Uterus (tissue), 4 donors: ENCODE results near the gene SYNGR1. TPM values are rescaled to one million over a fixed set of nuclear protein-coding genes. Genes with fewer than 3 reads are reported as not detected.
A peak's percentile ranks its signal among the peaks of the same experiment; 100 is the strongest.

Experiments
- DNase-seq, 2 donors: peaks; one replicate each; pipeline ENCODE4 v3.0.0-alpha.2; 2019 to 2020
- H3K27ac ChIP-seq, 2 donors: fragments of 200-600 bp; sonication (generic); 1 replicate in 1 of 2; 2 replicates in 1 of 2; pipeline ENCODE4 v1.5.1; 2016 to 2018
- H3K27me3 ChIP-seq, 2 donors: fragments of 200-600 bp; sonication (generic); one replicate each; pipeline ENCODE4 v1.5.1; 2018 to 2019; ENCODE audit warnings: control low read depth in 1 of 2
- H3K36me3 ChIP-seq, 2 donors: fragments of 200-600 bp; sonication (generic); one replicate each; pipeline ENCODE4 v1.5.1; 2019; ENCODE audit warnings: control low read depth in 1 of 2
- H3K4me1 ChIP-seq, 2 donors: fragments of 200-600 bp; sonication (generic); one replicate each; pipeline ENCODE4 v1.5.1; 2018 to 2019; ENCODE audit warnings: control low read depth in 1 of 2
- H3K4me3 ChIP-seq, 2 donors: fragments of 200-600 bp; sonication (generic); 1 replicate in 1 of 2; 2 replicates in 1 of 2; pipeline ENCODE4 v1.5.1; 2018 to 2019; ENCODE audit warnings: mild to moderate bottlenecking in 1 of 2
- H3K9me3 ChIP-seq, 2 donors: fragments of 200-600 bp; sonication (generic); one replicate each; pipeline ENCODE4 v1.5.1; 2019; ENCODE audit warnings: control low read depth in 1 of 2
- POLR2A ChIP-seq, 2 donors: fragments of 450-650 bp; IDR thresholded peaks; one replicate each; pipeline ENCODE4 v1.6.1; 2016; ENCODE audit warnings: antibody characterized with exemption in 2 of 2, mild to moderate bottlenecking in 1 of 2, moderate library complexity in 1 of 2
- intact Hi-C: fragments of 100-400 bp; cut with DNase I; formaldehyde crosslinking; loops from one replicate; pipeline ENCODE4 v1.15.1; 2023; ENCODE audit warnings: low total_unique reads
- total RNA-seq, 4 donors: library from RNA; depleted of rRNA in 3 of 4; stranded (reverse); fragments of >200 nt in 3 of 4; gene quantifications; one replicate each; pipeline versions ENCODE4 v1.1.0 to v1.2.4, GENCODE V29; 2014 to 2023
- TF ChIP-seq, protein P1 (sequence below), 4 experiments: fragments of 200-600 bp in 2 of 4; fragments of 450-650 bp in 2 of 4; sonication (generic) in 2 of 4; IDR thresholded peaks; one replicate each; pipeline ENCODE4 v1.5.1; 2016 to 2019; ENCODE audit warnings: antibody characterized with exemption in 4 of 4, mild to moderate bottlenecking in 2 of 4, moderate library complexity in 1 of 4
- donor health status: DM: yes; HTN: yes; CAD: no.

The SYNGR1 gene
- total RNA-seq, 4 donors from 2014 or later: 12.9 to 57.9 (median 35.4) TPM

DNA sequence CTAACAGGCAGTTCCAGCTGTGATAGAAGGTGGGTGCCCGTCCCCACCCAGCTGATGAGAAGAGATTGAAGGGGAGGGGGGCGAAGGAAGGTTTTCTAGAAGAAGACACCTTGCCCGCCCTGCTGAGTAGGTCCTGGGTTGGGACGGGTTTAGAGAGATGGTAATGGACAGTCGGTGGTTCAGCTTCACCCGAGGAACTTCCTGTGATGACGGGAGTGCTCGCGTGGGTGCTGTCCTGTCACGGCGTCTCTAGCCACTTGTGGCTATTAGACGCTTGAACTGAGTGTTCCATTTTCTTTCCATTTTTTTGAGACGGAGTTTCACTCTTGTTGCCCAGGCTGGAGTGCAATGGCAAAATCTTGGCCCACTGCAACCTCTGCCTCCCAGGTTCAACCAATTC is 79.4 kb downstream of the SYNGR1 start:
- intact Hi-C loops: no loop called here
- H3K36me3 ChIP-seq: no peaks in the 10 kb centered on the region
- no peak overlapping the region for H3K27ac ChIP-seq
- no peaks in the 10 kb centered on the region for H3K27me3 ChIP-seq
- H3K4me1 ChIP-seq: peaks cover 0 to 15% of the 10 kb centered on the region in 2 donors
- TF ChIP-seq, protein P1, sequence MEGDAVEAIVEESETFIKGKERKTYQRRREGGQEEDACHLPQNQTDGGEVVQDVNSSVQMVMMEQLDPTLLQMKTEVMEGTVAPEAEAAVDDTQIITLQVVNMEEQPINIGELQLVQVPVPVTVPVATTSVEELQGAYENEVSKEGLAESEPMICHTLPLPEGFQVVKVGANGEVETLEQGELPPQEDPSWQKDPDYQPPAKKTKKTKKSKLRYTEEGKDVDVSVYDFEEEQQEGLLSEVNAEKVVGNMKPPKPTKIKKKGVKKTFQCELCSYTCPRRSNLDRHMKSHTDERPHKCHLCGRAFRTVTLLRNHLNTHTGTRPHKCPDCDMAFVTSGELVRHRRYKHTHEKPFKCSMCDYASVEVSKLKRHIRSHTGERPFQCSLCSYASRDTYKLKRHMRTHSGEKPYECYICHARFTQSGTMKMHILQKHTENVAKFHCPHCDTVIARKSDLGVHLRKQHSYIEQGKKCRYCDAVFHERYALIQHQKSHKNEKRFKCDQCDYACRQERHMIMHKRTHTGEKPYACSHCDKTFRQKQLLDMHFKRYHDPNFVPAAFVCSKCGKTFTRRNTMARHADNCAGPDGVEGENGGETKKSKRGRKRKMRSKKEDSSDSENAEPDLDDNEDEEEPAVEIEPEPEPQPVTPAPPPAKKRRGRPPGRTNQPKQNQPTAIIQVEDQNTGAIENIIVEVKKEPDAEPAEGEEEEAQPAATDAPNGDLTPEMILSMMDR (IDR thresholded peaks at IDR 0.05): no peak
- TF ChIP-seq POLR2A (IDR thresholded peaks at IDR 0.05): no peak
- no peak overlapping the region for H3K4me3 ChIP-seq
- DNase-seq: no peak
- H3K9me3 ChIP-seq: no peaks in the 10 kb centered on the region

GRCh38 chr22:39429916-39430575 is 80.3 kb downstream of the SYNGR1 start:
- Histone ChIP-seq H3K4me1 (peaks cover 0 to 15% of the 10 kb centered on the region in 2 donors), H3K27ac (peak overlapping the region; percentile 73 to 80), H3K27me3 (no peaks in the 10 kb centered on the region), H3K36me3 (no peaks in the 10 kb centered on the region), H3K4me3 (no peak overlapping the region), H3K9me3 (no peaks in the 10 kb centered on the region)
- no peak for TF ChIP-seq POLR2A (IDR thresholded peaks at IDR 0.05)
- TF ChIP-seq, protein P1 (IDR thresholded peaks at IDR 0.05): no peak
- DNase-seq: no peak
- intact Hi-C loops: no loop called here

DNA sequence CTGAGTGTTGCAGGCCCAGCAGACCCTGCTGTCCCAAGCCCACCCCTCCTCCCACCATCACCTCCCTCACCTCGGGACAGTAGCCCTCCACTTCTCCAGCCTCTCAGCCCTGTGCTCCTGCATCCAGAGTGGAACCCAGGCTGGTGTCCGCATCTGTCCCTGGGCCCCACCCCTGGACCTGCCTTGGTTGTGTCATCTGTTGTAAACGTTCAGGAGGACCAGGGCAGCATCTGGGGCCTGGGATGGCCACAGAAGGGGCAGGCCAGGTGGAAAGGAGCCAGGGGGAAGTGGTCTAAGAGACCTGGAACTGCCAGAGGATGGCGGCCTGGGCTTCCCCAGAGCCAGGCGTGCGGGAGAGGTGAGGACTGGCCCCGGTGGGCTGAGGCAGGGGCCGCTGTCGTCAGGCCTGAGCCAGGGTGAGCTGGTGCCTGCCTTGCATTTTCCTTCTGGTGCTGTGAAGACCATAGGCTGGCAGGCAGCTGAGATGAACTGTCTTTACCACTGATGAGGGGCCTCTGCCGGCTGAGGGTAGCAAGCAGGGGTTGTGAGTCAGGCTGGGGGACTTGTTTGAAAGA is 80.9 kb downstream of the SYNGR1 start:
- Histone ChIP-seq H3K9me3 (no peaks in the 10 kb centered on the region), H3K4me3 (no peak overlapping the region), H3K27ac (peak overlapping the region; percentile 73 to 80), H3K36me3 (no peaks in the 10 kb centered on the region), H3K27me3 (no peaks in the 10 kb centered on the region), H3K4me1 (peaks cover 0 to 15% of the 10 kb centered on the region in 2 donors)
- intact Hi-C loops: no loop called here
- DNase-seq: no peak
- TF ChIP-seq, protein P1 (IDR thresholded peaks at IDR 0.05): no peak
- TF ChIP-seq POLR2A (IDR thresholded peaks at IDR 0.05): no peak

DNA sequence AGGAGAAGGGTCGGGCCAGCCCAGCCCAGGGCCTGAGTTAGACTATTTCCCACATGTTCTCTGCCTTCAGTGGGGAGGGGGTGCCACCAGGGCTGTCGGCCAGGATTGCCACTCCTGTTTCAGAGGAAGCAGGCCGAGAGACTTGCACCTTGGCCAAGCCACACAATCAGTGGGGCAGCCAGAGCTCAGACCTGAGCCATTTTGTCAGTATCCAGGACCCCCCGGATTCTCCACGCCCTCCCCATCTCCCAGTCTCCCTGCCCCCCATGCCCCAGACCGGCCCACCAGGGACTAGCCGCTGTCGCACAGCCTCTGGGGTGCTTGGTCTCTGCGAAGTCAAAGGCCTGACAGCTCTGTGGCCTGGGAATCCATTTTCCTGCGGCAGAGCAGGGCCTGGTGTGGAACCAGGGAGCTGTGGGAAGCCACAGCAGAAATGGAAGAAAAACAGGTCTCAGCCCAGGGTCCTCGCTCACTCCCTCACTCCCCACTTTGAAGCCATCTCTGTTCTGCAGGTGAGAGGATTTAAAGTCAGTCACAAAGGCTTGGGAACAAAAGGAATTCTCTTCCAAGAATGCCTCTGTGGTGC is 81.5 kb downstream of the SYNGR1 start:
- Histone ChIP-seq H3K27me3 (no peaks in the 10 kb centered on the region), H3K27ac (peak overlapping the region; percentile 73 to 80), H3K4me1 (peaks cover 0 to 15% of the 10 kb centered on the region in 2 donors), H3K9me3 (no peaks in the 10 kb centered on the region), H3K4me3 (no peak overlapping the region), H3K36me3 (no peaks in the 10 kb centered on the region)
- no peak for TF ChIP-seq POLR2A (IDR thresholded peaks at IDR 0.05)
- TF ChIP-seq, protein P1 (IDR thresholded peaks at IDR 0.05): no peak
- intact Hi-C loops: no loop called here
- DNase-seq: no peak

GRCh38 chr22:39431821-39432251 is 82.0 kb downstream of the SYNGR1 start:
- no peak overlapping the region for H3K4me3 ChIP-seq
- peak overlapping the region; percentile 73 to 80 for H3K27ac ChIP-seq
- intact Hi-C loops: no loop called here
- H3K36me3 ChIP-seq: no peaks in the 10 kb centered on the region
- TF ChIP-seq POLR2A (IDR thresholded peaks at IDR 0.05): no peak
- TF ChIP-seq, protein P1 (IDR thresholded peaks at IDR 0.05): no peak
- H3K9me3 ChIP-seq: no peaks in the 10 kb centered on the region
- H3K4me1 ChIP-seq: peaks cover 0 to 15% of the 10 kb centered on the region in 2 donors
- DNase-seq: peak in 1 of 2 donors; percentile 56
- no peaks in the 10 kb centered on the region for H3K27me3 ChIP-seq
